Measurements from ENCODE around the gene FANCI. TPM values are rescaled to one million over a fixed set of nuclear protein-coding genes. Genes with fewer than 3 reads are reported as not detected.
A peak's percentile ranks its signal among the peaks of the same experiment; 100 is the strongest.

The FANCI gene
- 1 to 10 TPM; 1.0 to 7.3 TPM for total RNA-seq

DNA sequence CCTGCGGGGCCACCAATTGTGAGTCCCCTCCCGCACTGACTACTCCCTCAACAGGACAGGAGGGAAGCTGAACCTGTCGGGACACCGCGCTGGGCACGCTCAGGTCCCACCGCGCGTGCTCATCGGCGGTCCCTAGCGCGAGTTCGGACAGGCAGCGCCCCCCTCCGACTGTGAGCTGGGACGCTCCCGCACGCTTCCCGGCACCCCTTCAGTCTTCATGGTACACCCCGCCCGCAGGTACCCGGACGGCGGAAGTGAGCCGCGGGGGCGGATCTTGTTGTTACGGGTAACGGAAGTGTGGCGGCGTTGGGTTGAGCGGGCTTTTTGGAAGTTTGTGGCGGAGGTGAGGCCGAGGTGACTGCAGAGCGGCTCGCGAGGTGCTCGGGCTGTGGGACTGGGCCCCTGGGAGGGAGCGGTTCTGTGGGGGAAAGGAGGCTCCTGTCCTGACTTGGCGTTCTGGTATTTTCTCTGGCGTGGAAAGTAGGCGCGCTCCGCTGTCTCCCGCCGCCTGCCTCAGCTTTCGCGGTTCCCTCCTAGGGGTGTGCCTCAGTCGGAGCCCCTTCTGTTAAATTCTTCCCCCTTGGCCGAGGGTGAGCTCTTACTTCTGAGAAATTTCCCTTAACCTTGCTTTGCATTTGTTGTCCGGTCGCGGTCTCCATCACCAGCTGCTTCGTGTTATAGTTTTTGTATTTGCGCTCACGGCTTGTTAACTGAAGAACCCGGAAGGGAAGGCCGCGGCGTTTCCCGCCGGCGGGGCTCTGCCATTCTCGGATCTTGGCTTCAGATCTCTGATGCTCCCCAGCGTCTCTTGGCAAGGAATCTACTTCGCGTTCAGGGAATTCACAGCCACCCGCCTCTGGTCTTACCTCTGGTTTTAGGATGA lies at the start of gene FANCI:
Gene FANCI (plus strand): TSS at position 289 of the 883 bp plus-strand sequence. CDS start 3,669 bp downstream, outside the sequence.
- DNase-seq (peak; percentile 96 to 98 (median 98)), ATAC-seq (peak; percentile 100)
- Histone ChIP-seq H3K9me3 (no peaks in the 10 kb centered on the region), H3K4me3 (peak within 1 kb of the TSS; percentile 48 to 58), H3K4me1 (peaks cover 17% of the 10 kb centered on the region), H3K27me3 (no peaks in the 10 kb centered on the region), H3K36me3 (replicated peaks in 1 of 2; ENCODE audit: insufficient read depth in 1 of 2, low read depth in 2 of 2) (no peaks in the 10 kb centered on the region), H3K27ac (peak within 1 kb of the TSS in 2 of 4 donors; percentile 26 to 61)
- TF ChIP-seq POLR2A (IDR thresholded peaks at IDR 0.05) = peak in 2 of 3 donors; percentile 54 to 59
- TF ChIP-seq, protein P1, sequence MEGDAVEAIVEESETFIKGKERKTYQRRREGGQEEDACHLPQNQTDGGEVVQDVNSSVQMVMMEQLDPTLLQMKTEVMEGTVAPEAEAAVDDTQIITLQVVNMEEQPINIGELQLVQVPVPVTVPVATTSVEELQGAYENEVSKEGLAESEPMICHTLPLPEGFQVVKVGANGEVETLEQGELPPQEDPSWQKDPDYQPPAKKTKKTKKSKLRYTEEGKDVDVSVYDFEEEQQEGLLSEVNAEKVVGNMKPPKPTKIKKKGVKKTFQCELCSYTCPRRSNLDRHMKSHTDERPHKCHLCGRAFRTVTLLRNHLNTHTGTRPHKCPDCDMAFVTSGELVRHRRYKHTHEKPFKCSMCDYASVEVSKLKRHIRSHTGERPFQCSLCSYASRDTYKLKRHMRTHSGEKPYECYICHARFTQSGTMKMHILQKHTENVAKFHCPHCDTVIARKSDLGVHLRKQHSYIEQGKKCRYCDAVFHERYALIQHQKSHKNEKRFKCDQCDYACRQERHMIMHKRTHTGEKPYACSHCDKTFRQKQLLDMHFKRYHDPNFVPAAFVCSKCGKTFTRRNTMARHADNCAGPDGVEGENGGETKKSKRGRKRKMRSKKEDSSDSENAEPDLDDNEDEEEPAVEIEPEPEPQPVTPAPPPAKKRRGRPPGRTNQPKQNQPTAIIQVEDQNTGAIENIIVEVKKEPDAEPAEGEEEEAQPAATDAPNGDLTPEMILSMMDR (IDR thresholded peaks at IDR 0.05) = peak in 5 of 7 experiments; percentile 33 to 77 (median 62)
- intact Hi-C loops (cut with DNase I) = no loop called here
- WGBS, 2 donors = 0 to 1% methylated on average over 48 to 69 of the region's 69 CpGs

DNA sequence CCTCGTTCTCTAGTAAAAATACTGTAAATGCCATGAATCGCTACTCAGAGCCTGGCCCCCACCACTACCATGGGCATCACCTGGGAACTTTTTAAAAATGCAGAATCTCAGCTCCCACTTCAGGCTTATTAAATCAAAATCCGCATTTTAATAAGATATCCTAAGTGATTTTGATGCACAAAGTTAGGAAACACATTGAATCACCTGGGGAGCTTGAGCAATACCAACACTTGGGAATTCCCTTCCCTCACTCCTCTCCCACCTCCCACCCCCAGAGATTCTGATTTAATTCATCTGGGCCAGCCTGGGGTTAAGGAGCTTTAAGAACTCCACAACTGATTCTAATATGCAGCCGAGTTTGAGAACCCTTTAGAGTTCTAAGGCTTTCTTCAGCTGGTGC lies 49.2 kb upstream of the FANCI start:
- no peaks in the 10 kb centered on the region for H3K27me3 ChIP-seq
- no peak for ATAC-seq
- no peak overlapping the region for H3K4me3 ChIP-seq
- peaks cover 3 to 36% of the 10 kb centered on the region in 2 donors for H3K36me3 ChIP-seq (replicated peaks in 1 of 2; ENCODE audit: insufficient read depth in 1 of 2, low read depth in 2 of 2)
- TF ChIP-seq, protein P1 (IDR thresholded peaks at IDR 0.05) = no peak
- TF ChIP-seq POLR2A (IDR thresholded peaks at IDR 0.05) = no peak
- intact Hi-C loops (cut with DNase I) = no loop called here
- no peak for DNase-seq
- H3K4me1 ChIP-seq = peaks cover 37% of the 10 kb centered on the region
- H3K27ac ChIP-seq = no peak overlapping the region
- WGBS, 2 donors = 78 to 87% methylated on average over 4 of the region's 4 CpGs
- no peaks in the 10 kb centered on the region for H3K9me3 ChIP-seq

DNA sequence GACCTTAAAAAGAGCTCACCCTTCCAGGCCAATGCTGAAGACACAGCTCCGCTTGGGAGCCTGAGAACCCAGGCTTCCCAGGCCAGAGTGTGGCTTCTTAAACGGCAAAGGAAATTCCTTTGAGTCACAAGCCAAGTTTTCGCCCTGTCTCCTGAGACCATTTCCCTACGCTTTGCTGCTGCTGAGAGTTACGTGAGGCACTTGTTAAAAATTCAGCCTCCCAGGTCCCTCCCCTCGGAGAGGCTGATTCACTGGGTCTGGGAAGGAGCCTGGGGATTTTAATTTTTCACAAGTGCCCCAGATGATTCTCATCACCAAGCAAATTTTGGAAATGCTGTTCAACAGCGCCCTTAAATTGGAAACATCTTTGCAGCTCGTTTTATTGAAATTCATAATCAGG lies 47.9 kb upstream of the FANCI start:
- 86 to 90% methylated on average over 8 of the region's 8 CpGs for WGBS, 2 donors
- H3K27ac ChIP-seq = peak overlapping the region in 3 of 4 donors; percentile 6 to 85 (median 85)
- DNase-seq (no peak), ATAC-seq (no peak)
- no peak for TF ChIP-seq POLR2A (IDR thresholded peaks at IDR 0.05)
- TF ChIP-seq, protein P1 (IDR thresholded peaks at IDR 0.05) = no peak
- H3K4me3 ChIP-seq = no peak overlapping the region
- intact Hi-C loops (cut with DNase I) = no loop called here
- H3K27me3 ChIP-seq = no peaks in the 10 kb centered on the region
- H3K4me1 ChIP-seq = peaks cover 49% of the 10 kb centered on the region
- H3K9me3 ChIP-seq = no peaks in the 10 kb centered on the region
- H3K36me3 ChIP-seq (replicated peaks in 1 of 2; ENCODE audit: insufficient read depth in 1 of 2, low read depth in 2 of 2) = peaks cover 3 to 33% of the 10 kb centered on the region in 2 donors

DNA sequence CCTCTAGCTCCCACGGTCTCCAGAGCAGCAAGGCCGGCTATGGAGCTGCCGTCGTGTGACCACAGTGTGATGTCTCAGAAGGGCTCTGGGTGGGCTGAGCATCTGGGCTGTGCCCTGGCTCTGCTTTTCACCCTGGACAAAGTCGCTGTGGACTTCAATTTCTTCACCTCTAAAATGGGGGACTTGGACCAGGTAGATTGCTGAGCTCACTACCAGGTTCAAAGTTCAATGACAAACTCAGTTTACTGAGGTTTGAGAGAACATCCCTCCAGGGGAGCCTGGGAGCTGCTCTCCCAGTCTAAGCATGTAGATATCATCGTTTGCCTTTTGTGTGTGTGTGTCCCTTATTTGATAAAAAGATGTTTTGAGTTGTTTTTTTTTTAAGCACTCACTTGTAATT lies 47.5 kb upstream of the FANCI start:
- Histone ChIP-seq H3K36me3 (replicated peaks in 1 of 2; ENCODE audit: insufficient read depth in 1 of 2, low read depth in 2 of 2) (peaks cover 3 to 32% of the 10 kb centered on the region in 2 donors), H3K27me3 (no peaks in the 10 kb centered on the region), H3K4me1 (peaks cover 49% of the 10 kb centered on the region), H3K27ac (peak overlapping the region; percentile 9 to 85 (median 80)), H3K9me3 (no peaks in the 10 kb centered on the region), H3K4me3 (no peak overlapping the region)
- TF ChIP-seq, protein P1 (IDR thresholded peaks at IDR 0.05) = no peak
- TF ChIP-seq POLR2A (IDR thresholded peaks at IDR 0.05) = no peak
- intact Hi-C loops (cut with DNase I) = no loop called here
- DNase-seq = no peak
- 82 to 83% methylated on average over 6 of the region's 6 CpGs for WGBS, 2 donors
- no peak for ATAC-seq

Measured in body of pancreas (tissue), 4 donors.